GM23338 (cell line): Measurements from ENCODE around the gene ERCC1. TPM values are rescaled to one million over a fixed set of nuclear protein-coding genes. Genes with fewer than 3 reads are reported as not detected.

ENCODE experiments used
- ATAC-seq: fragments of 200-7000 bp; cut with Tn5 transposase; 3 replicates; pipeline ENCODE4 v1.9.1; 2020
- DNase-seq: peaks from one replicate; pipeline ENCODE4 v3.0.0-alpha.2; 2015; ENCODE audit warnings: low spot score
- H2AFZ ChIP-seq: fragments of 200-600 bp; sonication (generic); 2 replicates; pipeline ENCODE4 v1.8.0; 2016; ENCODE audit warnings: antibody characterized with exemption, mild to moderate bottlenecking, moderate library complexity
- H3F3A ChIP-seq: fragments of 200-600 bp; sonication (generic); replicated peaks from 2 replicates; pipeline ENCODE4 v1.8.0; 2017; ENCODE audit warnings: antibody characterized with exemption, mixed run types, low read depth
- H3K27ac ChIP-seq: fragments of 200-600 bp; sonication (generic); 2 replicates; pipeline ENCODE4 v1.6.1; 2016; ENCODE audit warnings: low read depth
- H3K27me3 ChIP-seq: fragments of 200-600 bp; sonication (generic); 2 replicates; pipeline ENCODE4 v1.8.0; 2016; ENCODE audit warnings: mild to moderate bottlenecking, mixed run types, moderate library complexity; ENCODE audit not compliant: insufficient read depth
- H3K36me3 ChIP-seq: fragments of 200-600 bp; sonication (generic); 2 replicates; pipeline ENCODE4 v1.8.0; 2016; ENCODE audit warnings: mild to moderate bottlenecking; ENCODE audit not compliant: insufficient read depth
- H3K4me1 ChIP-seq: fragments of 200-600 bp; sonication (generic); 2 replicates; pipeline ENCODE4 v1.8.0; 2016; ENCODE audit warnings: mild to moderate bottlenecking, moderate library complexity; ENCODE audit not compliant: insufficient read depth
- H3K4me2 ChIP-seq: fragments of 200-600 bp; sonication (generic); 2 replicates; pipeline ENCODE4 v1.7.1; 2017; ENCODE audit warnings: mixed run types
- H3K4me3 ChIP-seq: fragments of 200-600 bp; sonication (generic); 2 replicates; pipeline ENCODE4 v1.6.1; 2016; ENCODE audit warnings: mixed run types
- H3K79me2 ChIP-seq: fragments of 200-600 bp; sonication (generic); replicated peaks from 2 replicates; pipeline ENCODE4 v1.8.0; 2017; ENCODE audit warnings: mild to moderate bottlenecking; ENCODE audit not compliant: insufficient read depth
- H3K9me2 ChIP-seq: fragments of 200-600 bp; sonication (generic); 2 replicates; pipeline ENCODE4 v1.8.0; 2017; ENCODE audit not compliant: insufficient read depth
- H4K20me1 ChIP-seq: fragments of 200-600 bp; sonication (generic); replicated peaks from 2 replicates; pipeline ENCODE4 v1.8.0; 2017; ENCODE audit warnings: mild to moderate bottlenecking; ENCODE audit not compliant: insufficient read depth
- H3K27ac Mint-ChIP-seq: 2 replicates; pipeline ENCODE4 v1.8.0; 2020; ENCODE audit warnings: inconsistent platforms, mild to moderate bottlenecking, moderate library complexity, mixed read lengths
- H3K27me3 Mint-ChIP-seq: 3 replicates; pipeline ENCODE4 v1.8.0; 2022; ENCODE audit warnings: low read depth, mild to moderate bottlenecking, moderate library complexity, mixed read lengths, inconsistent platforms; ENCODE audit not compliant: insufficient read depth, poor library complexity
- H3K36me3 Mint-ChIP-seq: 3 replicates; pipeline ENCODE4 v1.8.0; 2021; ENCODE audit warnings: low read depth, mild to moderate bottlenecking, inconsistent platforms, moderate library complexity, mixed read lengths
- H3K4me1 Mint-ChIP-seq: 3 replicates; pipeline ENCODE4 v1.8.0; 2020; ENCODE audit warnings: mild to moderate bottlenecking, inconsistent platforms, mixed read lengths
- H3K4me3 Mint-ChIP-seq: 3 replicates; pipeline ENCODE4 v1.8.0; 2021; ENCODE audit warnings: moderate library complexity, mild to moderate bottlenecking, inconsistent platforms, mixed read lengths
- H3K9me3 Mint-ChIP-seq: 3 replicates; pipeline ENCODE4 v1.8.0; 2020; ENCODE audit warnings: moderate library complexity, mild to moderate bottlenecking, inconsistent platforms, mixed read lengths
- CREB1 ChIP-seq: fragments of 250-450 bp; sonication (Bioruptor Pico); IDR thresholded peaks from 2 replicates; pipeline ENCODE4 v1.5.0; 2020; ENCODE audit warnings: low read depth, mild to moderate bottlenecking, moderate library complexity
- CTCF ChIP-seq, 2 experiments: fragments of 200-600 bp in 1 of 2; sonication (generic) in 1 of 2; conservative IDR thresholded peaks; 2 replicates each; pipeline versions ENCODE4 v1.5.1 to v1.6.1; 2016 to 2017; ENCODE audit warnings: antibody characterized with exemption in 2 of 2, low read depth in 2 of 2, mild to moderate bottlenecking in 2 of 2, moderate library complexity in 1 of 2
- EZH2 ChIP-seq: fragments of 200-600 bp; sonication (generic); IDR thresholded peaks from one replicate; pipeline ENCODE4 v1.8.0; 2017; ENCODE audit warnings: antibody characterized with exemption, mild to moderate bottlenecking, low read depth; ENCODE audit not compliant: unreplicated experiment
- EZH2phosphoT487 ChIP-seq: fragments of 200-600 bp; sonication (generic); IDR thresholded peaks from one replicate; pipeline ENCODE4 v1.8.1; 2018; ENCODE audit warnings: antibody characterized with exemption; ENCODE audit not compliant: unreplicated experiment
- JUNB ChIP-seq: IDR thresholded peaks from one replicate; pipeline ENCODE4 v1.6.1; 2016; ENCODE audit warnings: antibody characterized with exemption; ENCODE audit not compliant: unreplicated experiment
- NANOG ChIP-seq: IDR thresholded peaks from 2 replicates; pipeline ENCODE4 v1.6.1; 2016; ENCODE audit warnings: antibody characterized with exemption, borderline replicate concordance
- POLR2AphosphoS5 ChIP-seq: IDR thresholded peaks from 2 replicates; pipeline ENCODE4 v1.6.1; 2016; ENCODE audit warnings: antibody characterized with exemption, low read depth
- REST ChIP-seq: IDR thresholded peaks from one replicate; pipeline ENCODE4 v1.6.1; 2018; ENCODE audit warnings: antibody characterized with exemption; ENCODE audit not compliant: unreplicated experiment
- STAT1 ChIP-seq: IDR thresholded peaks from one replicate; pipeline ENCODE4 v1.6.1; 2016; ENCODE audit warnings: antibody characterized with exemption; ENCODE audit not compliant: unreplicated experiment
- ZNF114 ChIP-seq: fragments of 250-450 bp; sonication (Bioruptor Pico); IDR thresholded peaks from 2 replicates; pipeline ENCODE4 v1.5.0; 2020; ENCODE audit warnings: mild to moderate bottlenecking, moderate library complexity
- ZNF331 ChIP-seq: fragments of 250-450 bp; sonication (Bioruptor Pico); IDR thresholded peaks from 2 replicates; pipeline ENCODE4 v1.5.0; 2020; ENCODE audit warnings: low read depth, mild to moderate bottlenecking, moderate library complexity
- polyA plus RNA-seq: library from polyadenylated mRNA; unstranded; fragments of >200 nt; fragmentation: Nextera tagmentation; extraction: Ambion mirVana; gene quantifications from 2 replicates; pipeline ENCODE4 v1.2.1, GENCODE V29; 2016
- total RNA-seq: library from RNA; depleted of rRNA; stranded (reverse); fragments of >200 nt; shearing (Covaris generic); gene quantifications from 2 replicates; pipeline ENCODE4 v1.2.3, GENCODE V29; 2014
- TF ChIP-seq, protein P1 (sequence below): IDR thresholded peaks from 2 replicates; pipeline ENCODE4 v1.6.1; 2016; ENCODE audit warnings: antibody characterized with exemption
- TF ChIP-seq, protein P2 (sequence below): fragments of 250-450 bp; sonication (Bioruptor Pico); IDR thresholded peaks from 2 replicates; pipeline ENCODE4 v1.5.0; 2020; ENCODE audit warnings: mild to moderate bottlenecking, moderate library complexity

ERCC1 gene
- total and polyA plus RNA-seq, 2 experiments from 2014 or later: 39.0 to 52.3 TPM

- peaks cover under 1% of the 10 kb centered on the region; the same call in 1 of the 2 replicates for H3K79me2 ChIP-seq
- DNase-seq (no peak), ATAC-seq (no peak)
- H3F3A ChIP-seq: peaks cover 22% of the 10 kb centered on the region; the same call in 1 of the 2 replicates
- peak overlapping the region; percentile 99 for H3K4me2 ChIP-seq
- Mint-ChIP-seq H3K36me3 (peaks cover 2% of the 10 kb centered on the region; the same call in 1 of the 3 replicates), H3K4me3 (peak overlapping the region; percentile 55; the same call in 1 of the 3 replicates), H3K4me1 (peaks cover 24% of the 10 kb centered on the region), H3K27me3 (peaks cover 49% of the 10 kb centered on the region), H3K27ac (no peak overlapping the region), H3K9me3 (peaks cover 3% of the 10 kb centered on the region; the same call in 2 of the 3 replicates)
- no peak overlapping the region for H3K27ac ChIP-seq
- peak overlapping the region; percentile 46; the same call in 1 of the 2 replicates for H3K4me3 ChIP-seq
- H3K9me2 ChIP-seq: no peaks in the 10 kb centered on the region
- H2AFZ ChIP-seq: no peak overlapping the region
- H3K4me1 ChIP-seq: peaks cover 24% of the 10 kb centered on the region
- peaks cover 25% of the 10 kb centered on the region for H4K20me1 ChIP-seq
- no peaks in the 10 kb centered on the region for H3K36me3 ChIP-seq
- peaks cover 52% of the 10 kb centered on the region for H3K27me3 ChIP-seq
- TF ChIP-seq CREB1 (CRISPR knock-in tag): no peak
- no peak for TF ChIP-seq EZH2phosphoT487
- TF ChIP-seq JUNB: no peak
- TF ChIP-seq, protein P1, sequence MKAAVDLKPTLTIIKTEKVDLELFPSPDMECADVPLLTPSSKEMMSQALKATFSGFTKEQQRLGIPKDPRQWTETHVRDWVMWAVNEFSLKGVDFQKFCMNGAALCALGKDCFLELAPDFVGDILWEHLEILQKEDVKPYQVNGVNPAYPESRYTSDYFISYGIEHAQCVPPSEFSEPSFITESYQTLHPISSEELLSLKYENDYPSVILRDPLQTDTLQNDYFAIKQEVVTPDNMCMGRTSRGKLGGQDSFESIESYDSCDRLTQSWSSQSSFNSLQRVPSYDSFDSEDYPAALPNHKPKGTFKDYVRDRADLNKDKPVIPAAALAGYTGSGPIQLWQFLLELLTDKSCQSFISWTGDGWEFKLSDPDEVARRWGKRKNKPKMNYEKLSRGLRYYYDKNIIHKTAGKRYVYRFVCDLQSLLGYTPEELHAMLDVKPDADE: no peak
- no peak for TF ChIP-seq NANOG
- TF ChIP-seq, protein P2, sequence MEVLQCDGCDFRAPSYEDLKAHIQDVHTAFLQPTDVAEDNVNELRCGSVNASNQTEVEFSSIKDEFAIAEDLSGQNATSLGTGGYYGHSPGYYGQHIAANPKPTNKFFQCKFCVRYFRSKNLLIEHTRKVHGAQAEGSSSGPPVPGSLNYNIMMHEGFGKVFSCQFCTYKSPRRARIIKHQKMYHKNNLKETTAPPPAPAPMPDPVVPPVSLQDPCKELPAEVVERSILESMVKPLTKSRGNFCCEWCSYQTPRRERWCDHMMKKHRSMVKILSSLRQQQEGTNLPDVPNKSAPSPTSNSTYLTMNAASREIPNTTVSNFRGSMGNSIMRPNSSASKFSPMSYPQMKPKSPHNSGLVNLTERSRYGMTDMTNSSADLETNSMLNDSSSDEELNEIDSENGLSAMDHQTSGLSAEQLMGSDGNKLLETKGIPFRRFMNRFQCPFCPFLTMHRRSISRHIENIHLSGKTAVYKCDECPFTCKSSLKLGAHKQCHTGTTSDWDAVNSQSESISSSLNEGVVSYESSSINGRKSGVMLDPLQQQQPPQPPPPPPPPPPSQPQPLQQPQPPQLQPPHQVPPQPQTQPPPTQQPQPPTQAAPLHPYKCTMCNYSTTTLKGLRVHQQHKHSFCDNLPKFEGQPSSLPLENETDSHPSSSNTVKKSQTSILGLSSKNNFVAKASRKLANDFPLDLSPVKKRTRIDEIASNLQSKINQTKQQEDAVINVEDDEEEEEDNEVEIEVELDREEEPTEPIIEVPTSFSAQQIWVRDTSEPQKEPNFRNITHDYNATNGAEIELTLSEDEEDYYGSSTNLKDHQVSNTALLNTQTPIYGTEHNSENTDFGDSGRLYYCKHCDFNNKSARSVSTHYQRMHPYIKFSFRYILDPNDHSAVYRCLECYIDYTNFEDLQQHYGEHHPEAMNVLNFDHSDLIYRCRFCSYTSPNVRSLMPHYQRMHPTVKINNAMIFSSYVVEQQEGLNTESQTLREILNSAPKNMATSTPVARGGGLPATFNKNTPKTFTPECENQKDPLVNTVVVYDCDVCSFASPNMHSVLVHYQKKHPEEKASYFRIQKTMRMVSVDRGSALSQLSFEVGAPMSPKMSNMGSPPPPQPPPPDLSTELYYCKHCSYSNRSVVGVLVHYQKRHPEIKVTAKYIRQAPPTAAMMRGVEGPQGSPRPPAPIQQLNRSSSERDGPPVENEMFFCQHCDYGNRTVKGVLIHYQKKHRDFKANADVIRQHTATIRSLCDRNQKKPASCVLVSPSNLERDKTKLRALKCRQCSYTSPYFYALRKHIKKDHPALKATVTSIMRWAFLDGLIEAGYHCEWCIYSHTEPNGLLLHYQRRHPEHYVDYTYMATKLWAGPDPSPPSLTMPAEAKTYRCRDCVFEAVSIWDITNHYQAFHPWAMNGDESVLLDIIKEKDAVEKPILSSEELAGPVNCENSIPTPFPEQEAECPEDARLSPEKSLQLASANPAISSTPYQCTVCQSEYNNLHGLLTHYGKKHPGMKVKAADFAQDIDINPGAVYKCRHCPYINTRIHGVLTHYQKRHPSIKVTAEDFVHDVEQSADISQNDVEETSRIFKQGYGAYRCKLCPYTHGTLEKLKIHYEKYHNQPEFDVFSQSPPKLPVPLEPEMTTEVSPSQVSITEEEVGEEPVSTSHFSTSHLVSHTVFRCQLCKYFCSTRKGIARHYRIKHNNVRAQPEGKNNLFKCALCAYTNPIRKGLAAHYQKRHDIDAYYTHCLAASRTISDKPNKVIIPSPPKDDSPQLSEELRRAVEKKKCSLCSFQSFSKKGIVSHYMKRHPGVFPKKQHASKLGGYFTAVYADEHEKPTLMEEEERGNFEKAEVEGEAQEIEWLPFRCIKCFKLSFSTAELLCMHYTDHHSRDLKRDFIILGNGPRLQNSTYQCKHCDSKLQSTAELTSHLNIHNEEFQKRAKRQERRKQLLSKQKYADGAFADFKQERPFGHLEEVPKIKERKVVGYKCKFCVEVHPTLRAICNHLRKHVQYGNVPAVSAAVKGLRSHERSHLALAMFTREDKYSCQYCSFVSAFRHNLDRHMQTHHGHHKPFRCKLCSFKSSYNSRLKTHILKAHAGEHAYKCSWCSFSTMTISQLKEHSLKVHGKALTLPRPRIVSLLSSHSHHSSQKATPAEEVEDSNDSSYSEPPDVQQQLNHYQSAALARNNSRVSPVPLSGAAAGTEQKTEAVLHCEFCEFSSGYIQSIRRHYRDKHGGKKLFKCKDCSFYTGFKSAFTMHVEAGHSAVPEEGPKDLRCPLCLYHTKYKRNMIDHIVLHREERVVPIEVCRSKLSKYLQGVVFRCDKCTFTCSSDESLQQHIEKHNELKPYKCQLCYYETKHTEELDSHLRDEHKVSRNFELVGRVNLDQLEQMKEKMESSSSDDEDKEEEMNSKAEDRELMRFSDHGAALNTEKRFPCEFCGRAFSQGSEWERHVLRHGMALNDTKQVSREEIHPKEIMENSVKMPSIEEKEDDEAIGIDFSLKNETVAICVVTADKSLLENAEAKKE (CRISPR knock-in tag): no peak
- TF ChIP-seq CTCF (conservative IDR thresholded peaks at IDR 0.05; ENCODE audit: low read depth in 2 of 2): no peak
- no peak for TF ChIP-seq ZNF331 (CRISPR knock-in tag)
- no peak for TF ChIP-seq STAT1
- TF ChIP-seq REST: no peak
- TF ChIP-seq ZNF114 (CRISPR knock-in tag): no peak
- no peak for TF ChIP-seq POLR2AphosphoS5
- no peak for TF ChIP-seq EZH2
Observed at GRCh38 chr19:45401815-45402214, 21.9 kb downstream of the ERCC1 start.
